ENCODE measurements around the gene CNTN3. TPM values are rescaled to one million over a fixed set of nuclear protein-coding genes. Genes with fewer than 3 reads are reported as not detected.

CNTN3 gene
- 3.5 and 4.6 TPM in 2 replicates for total RNA-seq (ENCODE audit: low replicate concordance)

GRCh38 chr3:74614107-74614967, at the start of gene CNTN3:
Gene CNTN3, minus strand, starts transcription at chr3:74614659. Its CDS starts 93,547 bp downstream, at chr3:74521112.

Data from smooth muscle cell of the coronary artery (primary cell).